ENCODE results near the gene SMIM41. TPM values are rescaled to one million over a fixed set of nuclear protein-coding genes. Genes with fewer than 3 reads are reported as not detected.

Gene SMIM41
- not detected for total RNA-seq
- long read RNA-seq: 0 reads

GRCh38 chr12:52079576-52080402 lies at the start of gene SMIM41:
SMIM41 (plus strand) TSS chr12:52079704; CDS start chr12:52079780, 76 bp downstream.
- intact Hi-C loops (cut with micrococcal nuclease): loop anchor here (5.0 kb wide), 1 partner anchor 52 kb away; no protein-coding TSS in a partner anchor
- DNase-seq (no peak), ATAC-seq (peak; percentile 33)

- ATAC-seq: peak; percentile 59
- peak; percentile 72 for DNase-seq
- intact Hi-C loops (cut with micrococcal nuclease): no loop called here
Observed at GRCh38 chr12:52032446-52032803, 47.1 kb upstream of the SMIM41 start.

GRCh38 chr12:52032804-52033445 lies 46.6 kb upstream of the SMIM41 start:
- intact Hi-C loops (cut with micrococcal nuclease): no loop called here
- DNase-seq (peak; percentile 98), ATAC-seq (peak; percentile 92)

GRCh38 chr12:52033446-52034140 lies 45.9 kb upstream of the SMIM41 start:
- intact Hi-C loops (cut with micrococcal nuclease): no loop called here
- ATAC-seq: no peak
- DNase-seq: no peak

GRCh38 chr12:52035190-52035589 lies 44.3 kb upstream of the SMIM41 start:
- DNase-seq: no peak
- intact Hi-C loops (cut with micrococcal nuclease): no loop called here
- no peak for ATAC-seq

GRCh38 chr12:52035926-52036325 lies 43.6 kb upstream of the SMIM41 start:
- DNase-seq: no peak
- ATAC-seq: no peak
- intact Hi-C loops (cut with micrococcal nuclease): no loop called here

GRCh38 chr12:52036587-52037171 lies 42.8 kb upstream of the SMIM41 start:
- intact Hi-C loops (cut with micrococcal nuclease): no loop called here
- ATAC-seq (peak; percentile 58), DNase-seq (peak; percentile 95)

- DNase-seq: peak; percentile 77
- intact Hi-C loops (cut with micrococcal nuclease): no loop called here
- ATAC-seq: no peak
Observed at GRCh38 chr12:52037248-52037861, 42.1 kb upstream of the SMIM41 start.

- DNase-seq: no peak
- intact Hi-C loops (cut with micrococcal nuclease): no loop called here
- ATAC-seq: no peak
Observed at GRCh38 chr12:52038447-52038846, 41.1 kb upstream of the SMIM41 start.

- DNase-seq (no peak), ATAC-seq (no peak)
- intact Hi-C loops (cut with micrococcal nuclease): no loop called here
Observed at GRCh38 chr12:52041035-52041434, 38.5 kb upstream of the SMIM41 start.

GRCh38 chr12:52041695-52042123 lies 37.8 kb upstream of the SMIM41 start:
- ATAC-seq: peak; percentile 30
- intact Hi-C loops (cut with micrococcal nuclease): no loop called here

GRCh38 chr12:52042706-52043385 lies 36.7 kb upstream of the SMIM41 start:
- intact Hi-C loops (cut with micrococcal nuclease): no loop called here
- ATAC-seq: no peak
- DNase-seq: no peak

More at GRCh38 chr12:52041695-52042123, 37.8 kb upstream of the SMIM41 start:
- DNase-seq: peak; percentile 83

- DNase-seq (peak; percentile 92), ATAC-seq (peak; percentile 77)
- intact Hi-C loops (cut with micrococcal nuclease): no loop called here
Observed at GRCh38 chr12:52043386-52044212, 35.9 kb upstream of the SMIM41 start.

GRCh38 chr12:52044292-52044983 lies 35.1 kb upstream of the SMIM41 start:
- ATAC-seq (peak; percentile 78), DNase-seq (peak; percentile 93)
- intact Hi-C loops (cut with micrococcal nuclease): no loop called here

- DNase-seq (peak; percentile 68), ATAC-seq (no peak)
- intact Hi-C loops (cut with micrococcal nuclease): no loop called here
Observed at GRCh38 chr12:52045794-52046199, 33.7 kb upstream of the SMIM41 start.

- DNase-seq (no peak), ATAC-seq (no peak)
- intact Hi-C loops (cut with micrococcal nuclease): no loop called here
Observed at GRCh38 chr12:52046859-52047258, 32.6 kb upstream of the SMIM41 start.

GRCh38 chr12:52049286-52049685 lies 30.2 kb upstream of the SMIM41 start:
- DNase-seq: no peak
- intact Hi-C loops (cut with micrococcal nuclease): no loop called here
- ATAC-seq: no peak
